Liver (tissue), 3 donors: ENCODE measurements around the gene GPR183.

Source experiments
- EGR1 ChIP-seq, 2 donors: IDR thresholded peaks; 2 replicates each; pipeline ENCODE4 v1.6.1; 2016 to 2018; ENCODE audit warnings: antibody characterized with exemption in 2 of 2, low read depth in 2 of 2
- NR2F2 ChIP-seq: IDR thresholded peaks from 2 replicates; pipeline ENCODE4 v1.6.1; 2016; ENCODE audit warnings: antibody characterized with exemption
- SP1 ChIP-seq: IDR thresholded peaks from 2 replicates; pipeline ENCODE4 v1.6.1; 2018; ENCODE audit warnings: antibody characterized with exemption, mild to moderate bottlenecking
- TAF1 ChIP-seq: conservative IDR thresholded peaks from 2 replicates; pipeline ENCODE4 v1.6.1; 2016; ENCODE audit warnings: antibody characterized with exemption, mild to moderate bottlenecking
- TF ChIP-seq, protein P1 (sequence below): IDR thresholded peaks from 2 replicates; pipeline ENCODE4 v1.6.1; 2016; ENCODE audit warnings: antibody characterized with exemption
- TF ChIP-seq, protein P2 (sequence below): fragments of 150-350 bp; IDR thresholded peaks from 2 replicates; pipeline ENCODE4 v1.5.1; 2017; ENCODE audit warnings: improper control_type of control experiment, low read depth, low read length; ENCODE audit not compliant: missing input control
- donor health status: healthy.
- donor health status: healthy.

DNA sequence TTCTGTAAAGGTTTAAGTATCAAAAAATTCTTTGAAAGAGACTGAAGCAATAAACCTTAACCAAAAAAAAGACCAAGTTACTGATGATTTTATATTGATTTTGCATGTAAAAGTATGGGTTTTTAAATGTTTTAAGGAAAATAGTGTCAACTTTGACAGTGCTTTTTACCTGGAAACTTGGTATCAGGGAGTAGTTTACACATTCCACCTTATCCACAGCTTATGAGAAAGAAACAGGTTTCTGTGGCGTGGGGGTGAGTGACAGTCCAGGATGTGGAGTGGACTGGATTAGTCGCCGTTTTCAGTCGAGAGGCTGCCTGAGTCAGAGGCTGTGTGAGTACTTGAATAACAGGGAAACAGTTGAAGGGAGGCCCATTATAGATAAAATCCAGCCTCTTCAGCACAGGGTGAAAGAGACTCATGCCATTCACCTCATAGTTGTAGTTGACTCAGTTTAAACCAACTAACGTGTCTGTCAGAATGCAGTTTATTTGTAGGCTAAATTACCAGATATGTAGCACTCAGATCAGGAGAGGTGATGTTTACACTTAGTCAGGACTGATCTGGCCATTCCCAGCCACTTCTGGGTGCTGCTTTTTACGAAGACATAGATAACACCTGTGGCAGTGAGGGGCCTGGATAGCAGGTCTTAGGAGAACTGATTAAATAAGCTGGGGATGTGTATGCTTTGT lies 595 bp upstream of the GPR183 start:
- TF ChIP-seq, protein P1, sequence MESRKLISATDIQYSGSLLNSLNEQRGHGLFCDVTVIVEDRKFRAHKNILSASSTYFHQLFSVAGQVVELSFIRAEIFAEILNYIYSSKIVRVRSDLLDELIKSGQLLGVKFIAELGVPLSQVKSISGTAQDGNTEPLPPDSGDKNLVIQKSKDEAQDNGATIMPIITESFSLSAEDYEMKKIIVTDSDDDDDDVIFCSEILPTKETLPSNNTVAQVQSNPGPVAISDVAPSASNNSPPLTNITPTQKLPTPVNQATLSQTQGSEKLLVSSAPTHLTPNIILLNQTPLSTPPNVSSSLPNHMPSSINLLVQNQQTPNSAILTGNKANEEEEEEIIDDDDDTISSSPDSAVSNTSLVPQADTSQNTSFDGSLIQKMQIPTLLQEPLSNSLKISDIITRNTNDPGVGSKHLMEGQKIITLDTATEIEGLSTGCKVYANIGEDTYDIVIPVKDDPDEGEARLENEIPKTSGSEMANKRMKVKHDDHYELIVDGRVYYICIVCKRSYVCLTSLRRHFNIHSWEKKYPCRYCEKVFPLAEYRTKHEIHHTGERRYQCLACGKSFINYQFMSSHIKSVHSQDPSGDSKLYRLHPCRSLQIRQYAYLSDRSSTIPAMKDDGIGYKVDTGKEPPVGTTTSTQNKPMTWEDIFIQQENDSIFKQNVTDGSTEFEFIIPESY: no peak
- TF ChIP-seq, protein P2, sequence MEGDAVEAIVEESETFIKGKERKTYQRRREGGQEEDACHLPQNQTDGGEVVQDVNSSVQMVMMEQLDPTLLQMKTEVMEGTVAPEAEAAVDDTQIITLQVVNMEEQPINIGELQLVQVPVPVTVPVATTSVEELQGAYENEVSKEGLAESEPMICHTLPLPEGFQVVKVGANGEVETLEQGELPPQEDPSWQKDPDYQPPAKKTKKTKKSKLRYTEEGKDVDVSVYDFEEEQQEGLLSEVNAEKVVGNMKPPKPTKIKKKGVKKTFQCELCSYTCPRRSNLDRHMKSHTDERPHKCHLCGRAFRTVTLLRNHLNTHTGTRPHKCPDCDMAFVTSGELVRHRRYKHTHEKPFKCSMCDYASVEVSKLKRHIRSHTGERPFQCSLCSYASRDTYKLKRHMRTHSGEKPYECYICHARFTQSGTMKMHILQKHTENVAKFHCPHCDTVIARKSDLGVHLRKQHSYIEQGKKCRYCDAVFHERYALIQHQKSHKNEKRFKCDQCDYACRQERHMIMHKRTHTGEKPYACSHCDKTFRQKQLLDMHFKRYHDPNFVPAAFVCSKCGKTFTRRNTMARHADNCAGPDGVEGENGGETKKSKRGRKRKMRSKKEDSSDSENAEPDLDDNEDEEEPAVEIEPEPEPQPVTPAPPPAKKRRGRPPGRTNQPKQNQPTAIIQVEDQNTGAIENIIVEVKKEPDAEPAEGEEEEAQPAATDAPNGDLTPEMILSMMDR: no peak
- TF ChIP-seq TAF1: no peak
- no peak for TF ChIP-seq NR2F2
- TF ChIP-seq EGR1 (IDR thresholded peaks at IDR 0.05; ENCODE audit: low read depth in 2 of 2): no peak
- no peak for TF ChIP-seq SP1
